Erythroblast (primary cell): ENCODE measurements around the gene HOXA4.

Experiments used
- GATA1 ChIP-seq: IDR thresholded peaks from 2 replicates; pipeline ENCODE4 v1.6.1; 2011; ENCODE audit warnings: low read depth, mild to moderate bottlenecking, control low read depth, low read length, moderate library complexity
- POLR2A ChIP-seq: IDR thresholded peaks from 2 replicates; pipeline ENCODE4 v1.6.1; 2011; ENCODE audit warnings: mild to moderate bottlenecking, low read length

GRCh38 chr7:27174874-27175625 is 44.5 kb upstream of the HOXA4 start:
- TF ChIP-seq POLR2A (no peak), GATA1 (no peak)
